Islet precursor cell (in vitro differentiated cells): ENCODE results near the gene CRHR2.

ENCODE experiments used
- DNase-seq: peaks from one replicate; pipeline ENCODE4 v3.0.0-alpha.2; 2018

Gene CRHR2

DNA sequence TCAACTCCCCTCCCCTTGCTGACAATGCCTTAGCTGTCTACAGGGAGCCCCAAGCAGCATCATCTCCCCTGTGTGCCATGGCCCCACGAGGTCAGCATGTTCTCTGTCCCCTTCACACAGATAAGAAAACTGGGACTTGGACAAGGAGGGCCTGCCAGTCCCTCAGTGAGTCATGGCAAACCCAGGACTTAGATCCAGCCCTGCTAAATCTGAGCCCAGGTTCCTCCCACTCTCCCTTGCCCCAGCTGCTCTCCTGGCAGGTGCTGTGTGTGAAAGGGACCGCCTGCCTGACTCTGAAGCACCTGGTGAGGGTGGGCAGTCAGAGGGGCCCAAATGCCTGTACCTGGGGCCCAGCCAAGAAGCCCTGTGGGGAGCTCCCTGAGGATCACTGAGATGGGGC is 7.4 kb downstream of the CRHR2 start:
- no peak for DNase-seq

DNA sequence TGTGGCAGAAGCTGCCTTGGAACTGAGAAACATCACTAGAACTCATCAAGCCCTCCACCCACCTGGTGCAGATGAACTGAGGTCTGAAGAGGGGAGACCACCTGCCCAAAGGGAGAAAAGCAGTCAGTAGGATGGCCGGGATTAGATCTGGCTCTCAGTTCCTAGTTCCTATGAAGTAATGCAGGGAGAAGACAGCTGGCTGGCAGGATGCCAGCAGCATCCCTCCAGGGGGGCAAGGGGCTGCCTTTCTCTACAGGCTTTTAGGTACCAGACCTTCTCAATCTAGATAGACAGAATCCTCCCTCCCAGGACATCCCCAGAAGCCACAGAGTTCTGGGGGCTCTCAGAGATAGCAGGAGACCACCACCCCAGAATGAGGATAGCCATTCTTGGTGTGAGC is 7.8 kb downstream of the CRHR2 start:
- DNase-seq, result no peak

DNA sequence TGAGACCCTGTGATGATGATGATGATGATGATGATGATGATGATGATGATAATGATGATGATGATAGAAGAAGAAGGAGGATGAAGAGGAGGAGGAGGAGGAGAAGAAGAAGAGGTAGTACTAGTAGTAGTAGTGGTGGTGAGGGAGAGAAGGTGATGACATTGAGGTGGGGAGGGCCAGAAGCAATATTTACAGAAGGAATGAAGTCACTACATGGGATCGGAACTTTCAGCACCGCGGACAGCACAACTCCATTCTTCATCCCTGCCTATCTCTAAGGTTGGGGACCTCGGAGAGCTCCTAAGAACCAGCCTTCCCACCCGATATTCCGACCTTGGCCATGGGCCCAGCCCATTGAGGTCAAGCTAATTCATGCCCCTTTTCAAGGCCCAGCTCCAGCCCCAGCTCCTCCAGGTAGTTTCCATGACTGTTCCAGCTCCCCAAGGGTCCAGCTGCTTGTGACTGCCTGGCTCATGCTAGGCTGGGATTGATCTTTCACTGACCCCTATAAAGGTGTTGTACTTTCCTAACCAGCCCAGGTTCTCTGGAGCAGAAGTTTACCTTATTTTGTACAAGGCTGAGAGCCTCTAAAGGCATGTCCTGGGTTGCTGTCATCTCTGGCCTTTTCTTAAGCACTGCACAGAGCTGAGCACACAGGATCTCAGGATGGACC is 10.3 kb downstream of the CRHR2 start:
- DNase-seq, result peak; percentile 85

DNA sequence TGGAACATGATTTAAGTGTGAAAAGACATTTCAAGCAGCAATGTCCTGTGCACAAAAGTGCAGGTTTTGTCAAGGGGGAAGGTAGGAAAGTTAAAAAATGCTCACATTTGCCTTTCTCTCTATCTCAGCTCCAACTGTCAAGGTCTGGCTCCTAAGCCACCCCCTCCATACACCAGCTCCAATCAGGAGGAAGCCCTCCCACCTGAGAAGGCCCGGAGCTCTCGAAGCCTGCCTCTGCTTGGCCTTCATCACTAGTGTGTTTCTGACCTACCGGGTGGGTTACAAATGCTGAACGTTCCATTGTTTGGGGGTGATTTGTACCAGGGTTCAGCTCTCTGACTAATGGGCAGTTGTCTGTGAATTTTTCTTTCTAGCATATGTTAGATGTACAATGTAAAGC is 14.2 kb downstream of the CRHR2 start:
- no peak for DNase-seq

DNA sequence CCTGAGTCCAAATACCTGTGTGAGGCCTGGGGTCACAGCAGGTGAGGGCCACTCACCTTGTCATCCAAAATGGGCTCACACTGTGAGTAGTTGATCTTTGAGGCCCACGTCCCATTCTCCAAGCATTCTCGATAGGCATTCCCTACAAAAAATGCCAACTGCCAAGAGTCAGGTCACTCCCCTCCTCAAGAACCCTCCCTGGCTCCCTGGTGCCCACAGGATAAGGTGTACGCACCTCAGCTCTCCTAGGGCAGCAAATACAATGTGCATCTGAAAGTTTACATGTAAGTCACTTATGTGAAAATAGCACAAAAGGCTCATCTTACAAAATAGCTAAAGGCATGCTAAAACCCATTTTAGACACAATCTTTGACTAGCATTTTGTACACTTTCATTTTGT is 15.1 kb downstream of the CRHR2 start:
- DNase-seq, result no peak

DNA sequence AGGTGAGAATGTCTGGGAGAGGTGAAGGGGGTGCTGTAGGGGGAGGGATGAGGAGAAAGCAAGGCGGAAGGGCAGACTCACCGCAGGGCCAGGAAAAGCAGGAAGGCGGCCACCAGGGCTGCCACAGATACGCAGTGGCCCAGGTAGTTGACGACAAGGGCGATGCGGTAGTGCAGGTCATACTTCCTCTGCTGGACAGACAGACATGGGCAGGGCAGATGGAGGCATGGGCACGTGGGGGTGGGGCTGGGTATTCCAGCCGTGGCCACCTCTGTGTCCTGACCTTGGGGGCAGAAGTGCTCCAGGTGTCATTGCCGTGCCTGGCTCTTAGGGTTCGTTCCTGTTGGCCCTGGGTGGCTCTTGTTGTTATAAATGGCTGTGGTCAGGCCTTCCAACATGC is 16.8 kb downstream of the CRHR2 start:
- no peak for DNase-seq

DNA sequence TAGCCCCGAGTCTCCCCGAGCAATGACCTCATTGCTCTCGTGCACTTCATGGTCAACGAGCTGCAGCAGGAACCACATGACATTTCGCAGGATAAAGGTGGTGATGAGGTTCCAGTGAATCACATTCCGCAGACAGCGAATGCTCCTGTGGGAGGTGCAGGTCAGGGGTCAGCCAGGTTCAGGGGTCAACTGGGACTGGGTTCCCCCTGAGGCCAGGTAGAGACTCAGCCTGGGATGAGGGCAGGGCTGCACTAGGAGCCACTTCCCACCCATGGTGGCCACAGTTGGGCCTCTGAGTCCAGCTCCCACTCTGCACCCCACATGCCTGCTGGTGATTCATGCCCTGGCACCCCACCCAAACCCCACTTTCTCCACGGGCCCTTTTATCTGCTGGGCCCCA is 17.2 kb downstream of the CRHR2 start:
- no peak for DNase-seq

DNA sequence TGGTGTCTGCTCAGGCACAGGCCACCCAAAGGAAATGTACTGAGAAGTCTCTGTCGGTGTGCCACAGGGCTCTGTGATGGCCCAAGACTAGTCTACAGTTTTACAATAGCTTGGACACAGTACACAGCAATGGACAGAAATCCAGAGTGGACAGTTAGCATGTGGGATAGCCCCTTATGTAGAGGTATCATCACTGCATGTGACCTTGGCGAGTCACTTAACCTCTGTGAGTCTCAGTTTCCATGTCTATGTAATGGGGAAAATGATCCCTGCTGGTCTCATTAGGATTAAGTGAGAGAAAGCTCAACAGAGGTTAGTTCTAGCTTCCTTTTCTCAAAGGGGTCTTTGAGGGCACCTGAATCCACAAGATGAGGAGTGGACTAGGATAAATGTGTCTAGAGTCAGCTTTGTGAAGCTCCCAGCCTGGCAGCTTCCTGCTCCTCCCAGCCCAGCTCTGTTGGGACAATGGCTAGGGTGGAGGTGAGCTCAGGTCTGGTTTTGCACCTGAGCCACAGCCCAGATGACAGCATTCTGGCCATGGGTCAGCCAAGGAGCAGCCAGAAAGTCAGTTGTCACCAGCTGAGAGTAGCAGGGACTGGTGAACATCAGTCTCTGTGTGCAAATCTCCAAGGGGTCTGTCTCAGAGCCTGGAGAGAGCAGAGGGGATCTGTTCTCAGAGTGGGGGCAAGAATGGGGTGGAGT is 17.9 kb downstream of the CRHR2 start:
- no peak for DNase-seq

DNA sequence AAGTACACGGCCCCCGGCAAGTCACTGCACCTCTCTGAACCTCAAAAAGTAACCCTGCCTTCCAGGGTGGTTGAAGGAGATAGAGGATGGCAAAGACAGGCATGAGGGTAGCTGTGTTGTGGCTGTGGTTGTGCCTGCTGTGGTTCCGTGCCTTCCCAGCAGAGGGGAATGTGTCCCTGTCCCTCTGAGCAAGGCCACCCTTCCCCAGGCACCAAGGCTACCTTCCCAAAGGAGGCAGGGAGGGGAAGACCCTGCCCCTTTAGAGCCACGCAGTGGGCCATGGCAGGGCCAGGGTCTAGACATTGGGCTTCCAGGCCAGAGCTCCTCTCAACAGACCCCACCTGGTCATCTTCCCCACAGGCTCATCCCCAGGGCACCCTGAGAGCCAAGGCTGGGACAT is 18.8 kb downstream of the CRHR2 start:
- DNase-seq, result no peak

DNA sequence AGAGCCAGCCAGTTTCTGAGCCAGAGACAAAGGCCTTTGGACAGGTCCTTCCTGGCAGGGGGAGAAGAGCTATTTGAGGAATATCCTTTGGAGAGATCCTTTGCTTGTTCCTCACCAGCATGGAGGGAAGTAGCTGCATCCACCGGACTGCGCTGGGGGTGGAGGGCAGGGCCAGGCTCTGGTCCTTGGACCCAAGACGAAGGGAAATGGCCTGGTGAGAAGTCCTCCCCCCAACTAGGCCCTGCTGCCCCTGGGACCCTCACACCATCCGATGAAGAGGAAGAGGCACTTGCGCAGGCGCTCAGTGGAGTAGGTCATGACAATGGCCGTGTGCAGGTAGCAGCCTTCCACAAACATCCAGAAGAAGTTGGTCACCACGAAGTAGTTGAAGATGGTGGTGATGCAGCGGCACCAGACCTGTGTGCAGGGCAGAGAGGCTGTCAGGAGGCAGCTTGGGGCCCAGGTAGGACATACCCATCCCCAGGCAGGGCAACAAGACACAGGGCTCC is 19.8 kb downstream of the CRHR2 start:
- no peak for DNase-seq

DNA sequence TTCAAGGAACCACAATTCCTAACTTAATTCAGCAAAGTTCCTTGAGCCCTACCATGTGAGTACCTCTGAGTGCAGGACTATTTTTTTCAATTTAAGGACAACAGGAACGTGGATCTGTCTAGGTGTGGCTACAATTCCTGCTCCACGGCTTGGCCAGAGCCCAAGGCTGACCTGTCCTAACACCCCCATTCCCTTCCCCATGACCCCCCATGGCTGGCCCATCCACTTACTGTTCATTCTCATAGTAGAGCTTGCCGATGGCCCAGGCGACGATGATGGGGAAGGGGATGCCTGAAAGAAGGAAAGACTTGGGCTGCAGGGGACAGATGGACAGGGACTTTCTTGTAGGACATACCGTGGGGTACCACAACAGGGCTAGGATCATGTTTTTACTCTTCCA is 20.3 kb downstream of the CRHR2 start:
- DNase-seq, result no peak

DNA sequence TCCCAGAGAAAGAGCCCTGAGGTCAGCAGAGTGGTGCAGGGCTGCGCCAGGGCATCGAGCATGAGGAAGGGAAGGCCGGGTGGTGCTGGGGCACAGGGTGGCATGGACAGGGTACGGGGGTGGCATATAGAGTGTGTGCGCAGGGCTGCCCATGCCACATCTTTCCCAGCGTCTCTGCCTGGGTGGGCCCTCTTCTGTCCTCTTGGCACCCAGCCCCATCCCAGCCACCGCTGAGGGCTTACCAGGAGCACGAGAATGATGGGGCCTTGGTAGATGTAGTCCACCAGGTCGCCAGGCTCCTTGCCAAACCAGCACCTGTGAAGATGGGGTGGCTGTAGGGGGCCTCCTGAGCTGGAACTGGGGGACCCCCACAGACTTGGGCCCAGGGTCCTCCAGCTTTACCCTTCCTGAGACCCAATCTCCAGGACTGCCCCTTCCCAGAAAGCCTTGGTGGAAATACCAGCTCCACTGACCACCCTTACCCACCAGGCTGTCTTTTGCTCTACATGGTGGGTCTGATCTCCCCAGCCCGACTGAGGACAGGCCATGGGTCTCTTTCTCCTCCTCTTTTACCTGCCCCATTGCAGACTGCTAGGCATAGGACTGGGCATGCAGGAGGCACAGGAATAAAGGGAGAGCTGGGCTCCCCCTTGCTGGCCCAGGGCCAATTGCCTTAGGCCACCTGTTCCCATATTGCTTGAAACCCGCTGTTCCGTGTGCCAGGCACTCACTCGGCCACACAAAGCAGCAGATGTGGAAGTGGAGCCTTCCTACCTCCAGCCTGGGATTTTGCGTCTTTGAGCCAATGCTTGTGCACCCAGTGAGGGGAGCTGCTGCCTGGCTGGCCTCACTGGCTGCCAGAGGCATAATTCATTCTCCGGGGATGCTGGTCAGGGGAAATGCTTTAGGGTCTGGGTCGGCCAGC is 21.7 kb downstream of the CRHR2 start:
- no peak for DNase-seq

DNA sequence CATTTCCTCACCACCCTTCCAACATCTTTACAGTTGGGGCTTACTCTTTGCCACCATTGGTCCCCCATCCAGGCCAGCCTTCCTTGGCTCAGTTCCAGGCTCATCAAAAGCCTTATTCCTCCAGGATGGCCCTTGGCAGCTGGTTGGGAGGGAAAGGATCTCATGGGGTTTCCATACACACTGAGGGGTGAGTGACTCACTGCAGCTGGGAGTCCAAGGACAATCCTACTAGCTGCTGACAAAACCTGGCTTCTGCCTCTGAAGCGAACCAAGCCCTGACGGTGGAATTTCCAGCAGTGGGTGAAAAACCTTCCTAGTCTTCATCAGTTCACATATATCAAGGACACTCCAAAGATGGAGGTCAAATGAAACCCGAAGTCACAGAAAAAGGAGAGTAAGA is 22.9 kb downstream of the CRHR2 start:
- DNase-seq, result no peak

DNA sequence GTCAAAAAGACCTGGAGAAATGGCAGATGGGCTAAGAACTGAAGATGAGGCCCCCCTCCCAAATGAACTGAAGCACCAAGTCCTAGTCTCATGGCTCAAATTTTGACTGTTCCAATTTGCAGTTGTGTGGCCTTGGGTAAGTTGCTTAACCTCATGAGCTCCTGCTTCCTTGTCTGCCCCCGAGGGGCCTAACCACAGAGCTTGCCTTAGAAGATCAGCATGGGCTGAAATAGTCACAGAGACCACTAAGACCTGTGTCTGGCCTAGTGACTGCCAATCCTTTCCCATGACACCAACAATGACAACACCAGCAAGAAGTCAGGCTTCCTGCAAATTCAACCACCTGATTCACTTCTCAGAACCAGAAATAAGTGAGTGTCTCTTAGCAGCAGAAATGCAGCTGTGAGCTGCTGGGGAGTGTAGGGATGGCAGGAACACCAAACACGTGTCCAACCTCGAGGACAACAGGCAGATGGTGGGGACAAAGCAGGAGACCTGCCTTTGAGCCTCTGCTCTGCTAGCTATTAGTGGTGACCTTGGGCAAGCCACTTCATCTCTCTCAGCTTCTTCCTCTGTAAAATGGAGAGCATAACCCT is 23.7 kb downstream of the CRHR2 start:
- no peak for DNase-seq

DNA sequence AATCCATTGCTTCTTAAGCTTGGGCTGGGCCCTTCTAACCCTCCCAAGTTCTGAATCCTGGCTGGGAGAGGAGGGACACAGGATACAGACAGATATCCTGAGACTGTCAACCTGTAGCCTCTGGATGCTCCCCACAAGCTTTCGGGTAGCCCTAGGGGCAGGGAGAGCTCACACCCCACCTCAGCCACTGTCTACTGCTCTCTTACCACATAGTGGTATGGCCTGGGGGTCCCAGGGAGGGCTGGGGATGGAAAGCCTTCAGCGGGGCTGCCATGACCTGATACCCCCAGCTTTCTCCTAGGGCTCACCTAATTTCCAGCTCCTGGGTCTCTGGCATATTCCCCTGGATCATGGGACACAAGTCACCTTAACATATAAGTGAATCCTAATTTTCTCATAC is 25.1 kb downstream of the CRHR2 start:
- DNase-seq, result no peak

DNA sequence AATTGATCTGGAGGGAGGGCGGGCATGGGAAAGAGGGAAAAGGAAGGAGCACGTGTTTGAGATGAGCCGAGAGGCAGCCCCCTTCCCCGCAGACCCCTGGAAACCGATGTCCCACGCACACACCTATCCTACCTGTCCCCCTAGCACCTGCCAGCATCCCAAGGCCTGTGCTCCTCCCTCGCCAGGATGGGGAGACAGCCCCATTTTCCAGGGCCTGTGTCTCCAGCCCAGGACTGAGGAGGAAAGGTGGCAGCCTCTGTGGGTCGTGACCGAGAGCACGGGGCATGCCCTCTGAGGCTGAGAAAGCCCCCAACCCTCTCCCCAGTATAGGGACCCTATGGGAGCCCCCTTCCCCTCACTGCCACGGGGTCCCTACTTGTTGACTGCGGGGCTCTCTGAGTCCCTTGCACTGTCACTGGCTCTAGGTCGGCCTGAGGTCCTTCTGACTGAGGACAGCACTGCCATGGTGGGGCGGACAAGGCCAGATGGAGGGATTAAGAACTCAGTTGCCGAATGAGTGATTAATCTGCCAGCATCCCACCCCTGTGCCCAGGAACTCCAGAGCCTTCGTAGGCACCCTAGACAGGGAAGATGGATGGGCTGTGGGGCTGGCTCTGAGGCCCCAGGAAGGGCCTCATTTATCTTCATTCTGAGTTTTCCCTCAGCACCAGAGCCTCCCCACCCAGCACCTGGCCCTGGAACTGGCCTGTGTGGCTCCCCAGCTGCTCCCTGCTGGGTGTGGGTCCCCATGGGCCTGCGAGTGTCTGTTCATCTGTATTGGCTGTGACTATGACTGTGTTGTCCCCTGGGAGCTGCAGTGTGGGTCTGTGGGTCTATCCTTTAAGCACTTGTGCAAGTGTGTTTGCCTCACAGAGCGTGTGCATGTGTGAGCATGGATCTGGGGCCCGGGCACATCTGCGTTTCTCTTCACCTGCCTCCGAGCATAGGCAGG is 26.0 kb downstream of the CRHR2 start:
- no peak for DNase-seq

DNA sequence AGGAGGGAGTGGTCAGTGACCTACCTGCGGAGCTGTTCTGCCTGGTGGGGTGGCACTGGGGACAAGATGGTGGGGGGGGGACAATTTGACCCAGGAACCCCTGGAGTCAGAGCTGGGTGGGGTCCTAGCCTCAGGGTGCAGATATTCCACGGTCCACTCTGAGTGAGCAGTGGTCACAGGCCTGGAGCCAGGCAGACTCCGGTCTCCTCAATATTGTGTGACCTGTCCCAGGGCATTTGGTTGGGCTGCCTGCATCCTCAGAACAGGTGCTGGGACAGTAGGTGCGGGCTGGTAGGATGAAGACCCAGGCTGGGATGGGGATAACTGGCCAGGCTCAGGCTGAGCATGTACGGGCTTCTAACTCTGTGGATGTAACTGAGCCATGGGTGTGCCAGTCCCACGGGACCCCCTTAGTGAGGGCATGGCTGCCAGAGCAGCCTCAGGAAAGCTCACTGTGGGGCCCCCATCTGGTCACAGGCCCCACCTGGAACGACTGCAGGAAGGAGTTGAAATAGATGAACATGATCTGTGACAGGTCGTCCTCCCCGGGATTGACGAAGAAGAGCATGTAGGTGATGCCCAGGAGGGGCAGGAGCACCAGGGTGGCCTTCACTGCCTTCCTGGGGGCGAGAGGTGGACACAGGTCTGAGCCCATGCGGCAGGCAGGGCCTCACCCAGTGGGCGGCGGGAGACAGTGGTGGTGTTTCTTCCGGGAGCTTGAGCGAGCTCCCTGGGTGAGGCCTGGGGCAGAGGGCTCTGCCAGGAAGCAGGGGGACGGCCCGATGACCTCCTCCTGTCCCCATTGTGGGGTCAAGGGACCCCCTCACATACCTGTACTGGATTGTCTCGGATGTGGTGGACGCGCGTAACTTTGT is 26.9 kb downstream of the CRHR2 start:
- no peak for DNase-seq

DNA sequence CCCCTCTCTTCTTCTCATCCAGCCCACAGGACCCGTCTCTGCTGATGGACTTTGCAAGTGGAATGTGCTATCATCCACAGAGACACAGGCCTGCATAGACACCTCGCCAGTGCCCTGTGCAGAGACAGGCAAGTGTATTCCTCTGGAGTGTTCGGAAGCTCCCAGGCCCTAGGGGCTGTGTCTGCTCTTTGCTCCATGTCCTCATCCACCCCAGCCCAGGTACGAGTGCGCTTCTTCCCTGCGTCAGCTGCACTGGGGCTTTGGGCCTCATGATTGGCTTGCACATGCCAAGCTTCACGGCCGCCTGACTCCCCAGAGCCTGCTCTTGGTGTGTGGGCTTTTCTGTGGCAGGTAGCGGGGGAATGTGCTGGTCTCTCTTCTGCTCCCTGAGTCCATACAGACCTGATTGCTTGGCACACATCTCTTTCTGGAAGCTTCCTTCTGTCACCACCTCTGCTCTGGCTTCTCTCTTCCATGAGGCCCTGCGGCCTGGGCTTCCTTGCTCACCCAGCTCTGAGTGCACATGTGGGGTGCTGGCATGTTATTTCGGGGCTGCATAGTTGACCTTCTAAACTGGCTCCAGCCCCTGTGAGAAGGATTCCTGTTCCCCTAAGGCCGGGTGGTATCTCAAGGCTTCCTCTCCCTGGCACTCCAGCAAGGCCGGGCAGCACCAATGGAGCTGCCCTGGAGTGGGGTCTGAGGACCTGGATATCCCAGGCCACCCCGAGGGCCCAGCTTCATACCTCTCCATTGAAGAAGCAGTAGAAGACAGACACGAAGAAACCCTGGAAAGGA is 27.8 kb downstream of the CRHR2 start:
- no peak for DNase-seq

DNA sequence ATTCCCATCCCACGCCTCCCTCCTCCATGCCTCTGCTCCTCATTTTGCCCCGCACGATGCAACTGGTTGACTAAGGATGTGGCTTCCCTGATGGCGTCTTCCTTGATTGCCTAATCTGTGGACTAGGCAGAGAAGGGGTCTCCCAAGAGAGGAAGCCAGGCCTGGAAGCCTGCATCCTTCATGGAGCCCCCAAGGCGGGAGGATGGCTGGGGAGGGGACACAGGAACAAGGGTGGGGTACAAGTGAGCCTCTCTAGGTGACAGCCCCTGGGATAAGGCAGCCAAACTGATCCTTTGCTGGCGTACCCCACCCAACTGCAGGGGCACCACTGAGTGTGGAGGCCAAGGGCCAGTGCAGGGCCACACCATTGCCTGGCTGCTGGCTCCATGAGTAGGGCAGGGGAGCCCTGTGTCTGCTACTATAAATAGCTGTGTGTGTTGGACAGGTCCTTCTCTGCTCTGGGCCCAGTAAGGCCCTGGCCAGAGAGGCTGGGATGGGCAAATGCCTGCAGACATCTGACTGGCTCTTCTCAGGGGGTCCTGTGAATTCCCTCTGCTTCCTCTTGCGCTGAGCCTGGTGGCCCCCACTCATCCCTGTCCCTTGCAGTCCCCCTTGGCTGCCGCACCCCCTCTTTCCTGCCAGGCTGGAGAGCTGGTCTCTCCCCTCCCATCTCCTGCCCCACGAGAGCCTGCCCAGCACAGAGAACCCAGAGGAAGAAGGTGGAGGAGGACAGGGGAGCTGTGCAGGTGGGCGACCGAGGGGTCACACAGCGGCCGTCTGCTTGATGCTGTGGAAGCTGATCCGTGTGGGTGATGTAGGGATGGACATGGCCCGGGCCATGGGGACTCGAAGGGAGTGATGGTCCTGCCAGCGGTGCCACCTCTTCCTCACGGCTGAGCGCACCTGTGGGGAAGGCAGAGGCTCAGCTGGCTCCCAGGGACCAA is 29.3 kb downstream of the CRHR2 start:
- no peak for DNase-seq
